Endothelial cell of umbilical vein (primary cell): Measurements from ENCODE around the gene ENTREP1. TPM values are rescaled to one million over a fixed set of nuclear protein-coding genes. Genes with fewer than 3 reads are reported as not detected.

Experiments used
- BruUV-seq: library from RNA; stranded (reverse); fragments of 400-500 nt; replicated peaks from 2 replicates; lab custom pipeline; 2021; lab: Mats Ljungman, UMichigan
- CTCF ChIA-PET: fragments of 300-600, 350-600 bp; sonication (Branson Sonifier 250); formaldehyde crosslinking; loops from one replicate; lab custom pipeline; 2021; ENCODE audit warnings: antibody characterized with exemption, inconsistent platforms; lab: Charles Lee
- POLR2A ChIA-PET: fragments of 300-600, 350-600 bp; sonication (Branson Sonifier 250); formaldehyde crosslinking; loops from one replicate; lab custom pipeline; 2021; ENCODE audit warnings: antibody characterized with exemption, inconsistent platforms; lab: Charles Lee
- DNase-seq: peaks from one replicate; pipeline ENCODE4 v3.0.0-alpha.2; 2011; ENCODE audit warnings: low read depth, low spot score
- FAIRE-seq: peaks from 2 replicates; lab custom pipeline; 2011; peaks lifted over from hg19 to GRCh38; lab: Jason Lieb, UNC
- H2AFZ ChIP-seq: 2 replicates; pipeline ENCODE4 v1.6.0; 2012; ENCODE audit warnings: low read depth, low read length, control low read depth, inconsistent platforms
- H3K27ac ChIP-seq: 2 replicates; pipeline ENCODE4 v1.5.1; 2011; ENCODE audit warnings: low read depth, mild to moderate bottlenecking, control low read depth, low read length, moderate library complexity; ENCODE audit not compliant: insufficient read depth
- H3K27me3 ChIP-seq, 2 experiments: 2 replicates each; pipeline versions ENCODE4 v1.6.0 to v1.6.1; 2011; ENCODE audit warnings: low read length in 2 of 2, mixed read lengths in 1 of 2; ENCODE audit not compliant: control insufficient read depth in 2 of 2, insufficient read depth in 2 of 2
- H3K36me3 ChIP-seq, 2 experiments: 2 replicates in 1 of 2; 3 replicates in 1 of 2; pipeline ENCODE4 v1.5.1; 2011; ENCODE audit warnings: low read length in 2 of 2, mild to moderate bottlenecking in 1 of 2, moderate library complexity in 1 of 2; ENCODE audit not compliant: control insufficient read depth in 2 of 2, insufficient read depth in 2 of 2; ENCODE audit errors: extremely low read depth in 1 of 2
- H3K4me1 ChIP-seq: 3 replicates; pipeline ENCODE4 v1.5.1; 2011; ENCODE audit warnings: mild to moderate bottlenecking, low read length; ENCODE audit not compliant: control insufficient read depth, insufficient read depth; ENCODE audit errors: extremely low read depth
- H3K4me2 ChIP-seq: 2 replicates; pipeline ENCODE4 v1.6.1; 2011; ENCODE audit warnings: low read length, control low read depth, mixed read lengths; ENCODE audit not compliant: insufficient read depth
- H3K4me3 ChIP-seq, 3 experiments: fragments of 200-600 bp in 1 of 3; sonication (generic), shearing (Covaris generic) in 1 of 3; replicated peaks in 1 of 3; 2 replicates each; pipeline ENCODE4 v1.5.1; 2011 to 2016; ENCODE audit warnings: control low read depth in 3 of 3, low read length in 3 of 3, mild to moderate bottlenecking in 2 of 3, inconsistent platforms in 1 of 3, low read depth in 1 of 3, moderate library complexity in 1 of 3; ENCODE audit not compliant: insufficient read depth in 1 of 3
- H3K79me2 ChIP-seq: 2 replicates; pipeline ENCODE4 v1.6.0; 2012; ENCODE audit warnings: low read length, inconsistent platforms; ENCODE audit not compliant: control insufficient read depth, insufficient read depth
- H3K9ac ChIP-seq: replicated peaks from 2 replicates; pipeline ENCODE3; 2011; ENCODE audit warnings: low read length, control low read depth; ENCODE audit not compliant: insufficient read depth; ENCODE audit errors: extremely low read depth
- H3K9me1 ChIP-seq: replicated peaks from 3 replicates; pipeline ENCODE4 v1.6.0; 2011; ENCODE audit warnings: mild to moderate bottlenecking, low read length; ENCODE audit not compliant: control insufficient read depth, insufficient read depth; ENCODE audit errors: extremely low read depth
- H3K9me3 ChIP-seq: replicated peaks from 2 replicates; pipeline ENCODE4 v1.5.1; 2012; ENCODE audit warnings: low read length, inconsistent platforms; ENCODE audit not compliant: control insufficient read depth, insufficient read depth
- H4K20me1 ChIP-seq: replicated peaks from 2 replicates; pipeline ENCODE3; 2011; ENCODE audit warnings: mild to moderate bottlenecking, low read length; ENCODE audit not compliant: control insufficient read depth, insufficient read depth; ENCODE audit errors: extremely low read depth
- CTCF ChIP-seq, 2 donors: IDR thresholded peaks; 1 replicate in 1 of 2; 2 replicates in 1 of 2; pipeline ENCODE4 v1.5.1; 2011; ENCODE audit warnings: low read length in 2 of 2, mild to moderate bottlenecking in 2 of 2, moderate library complexity in 2 of 2, control low read depth in 1 of 2, inconsistent platforms in 1 of 2, low read depth in 1 of 2; ENCODE audit not compliant: insufficient read depth in 1 of 2; ENCODE audit errors: extremely low read depth in 1 of 2
- EZH2 ChIP-seq: IDR thresholded peaks from 2 replicates; pipeline ENCODE4 v1.6.1; 2012; ENCODE audit warnings: borderline replicate concordance, low read depth, mild to moderate bottlenecking, moderate library complexity, low read length, inconsistent platforms; ENCODE audit not compliant: severe bottlenecking
- FOS ChIP-seq: IDR thresholded peaks from 2 replicates; pipeline ENCODE4 v1.6.1; 2011; ENCODE audit warnings: mild to moderate bottlenecking, low read length, moderate library complexity, borderline replicate concordance; ENCODE audit not compliant: insufficient read depth
- GATA2 ChIP-seq: IDR thresholded peaks from 2 replicates; pipeline ENCODE4 v1.7.0; 2011; ENCODE audit warnings: low read depth, mild to moderate bottlenecking, moderate library complexity, mixed read lengths, low read length; ENCODE audit not compliant: insufficient read length, insufficient read depth
- JUN ChIP-seq: IDR thresholded peaks from 2 replicates; pipeline ENCODE4 v1.6.1; 2011; ENCODE audit warnings: borderline replicate concordance, low read depth; ENCODE audit not compliant: insufficient read length, insufficient read depth
- MAX ChIP-seq: IDR thresholded peaks from 2 replicates; pipeline ENCODE4 v1.6.1; 2011; ENCODE audit not compliant: insufficient read depth, insufficient read length
- MYC ChIP-seq: IDR thresholded peaks from one replicate; pipeline ENCODE4 v1.6.1; 2011; ENCODE audit warnings: mild to moderate bottlenecking, low read depth, low read length
- POLR2A ChIP-seq: IDR thresholded peaks from 2 replicates; pipeline ENCODE4 v1.6.1; 2012; ENCODE audit warnings: low read depth, mild to moderate bottlenecking, control low read depth, low read length
- POLR2AphosphoS5 ChIP-seq: IDR thresholded peaks from 2 replicates; pipeline ENCODE4 v1.6.1; 2012; ENCODE audit warnings: low read depth, mild to moderate bottlenecking, control low read depth, low read length, moderate library complexity; ENCODE audit not compliant: insufficient read depth
- dilution Hi-C: fragments of 300-500 bp; cut with MboI; formaldehyde crosslinking; loops from one replicate; pipeline ENCODE4 v1.15.0; 2019; ENCODE audit warnings: low sequenced_read_pairs; ENCODE audit not compliant: extremely low pct_ligation_motif_present
- intact Hi-C: fragments of 100-400 bp; cut with micrococcal nuclease; formaldehyde crosslinking; loops from one replicate; pipeline ENCODE4 v1.10.0; 2022
- polyA plus RNA-seq, 4 experiments: library from polyadenylated mRNA; depleted of rRNA in 3 of 4; stranded (reverse) in 3 of 4; unstranded in 1 of 4; fragments of >200 nt; gene quantifications; 2 replicates each; pipeline versions ENCODE4 v1.2.1 to v1.2.3, GENCODE V29; 2011 to 2012; ENCODE audit warnings: missing spikeins in 1 of 4
- total RNA-seq: library from RNA; stranded (reverse); gene quantifications from 2 replicates; pipeline ENCODE4 v1.2.3, GENCODE V29; 2021

ENTREP1 gene
- total and polyA plus RNA-seq, 2 donors (not counting 3 experiments of a cell fraction or from before 2014, with no cell fraction given), result 7.1 to 13.5 TPM

GRCh38 chr9:69323861-69324260 is 1.2 kb upstream of the ENTREP1 start:
- no peak overlapping the region for H3K4me3 ChIP-seq
- peaks cover 6 to 22% of the 10 kb centered on the region in 2 experiments for H3K27me3 ChIP-seq
- no peaks in the 10 kb centered on the region for H3K79me2 ChIP-seq
- no peak overlapping the region for H3K9ac ChIP-seq
- no peaks in the 10 kb centered on the region for H4K20me1 ChIP-seq
- TF ChIP-seq JUN, result no peak
- TF ChIP-seq MAX, result no peak
- TF ChIP-seq MYC, result no peak
- TF ChIP-seq POLR2A, result no peak
- TF ChIP-seq GATA2, result no peak
- TF ChIP-seq CTCF (IDR thresholded peaks at IDR 0.05; ENCODE audit: extremely low read depth in 1 of 2, insufficient read depth in 1 of 2, low read depth in 1 of 2, low read length in 2 of 2), result no peak
- TF ChIP-seq FOS, result no peak
- TF ChIP-seq EZH2, result no peak
- TF ChIP-seq POLR2AphosphoS5, result no peak
- DNase-seq (no peak), FAIRE-seq (no peak)
- dilution Hi-C loops (no loop called here), intact Hi-C loops (no loop called here)
- H3K4me2 ChIP-seq, result no peak overlapping the region
- no peaks in the 10 kb centered on the region for H3K9me3 ChIP-seq
- POLR2A ChIA-PET, result no interaction called here
- CTCF ChIA-PET, result interaction anchor here (0.5 to 1.1 kb wide), 3 partner anchors 15 to 264 kb away, joined by 3 to 4 read pairs (median 4); no protein-coding TSS in a partner anchor
- no peaks in the 10 kb centered on the region for H3K36me3 ChIP-seq
- BruUV-seq, result no TSS peak
- no peak overlapping the region for H3K27ac ChIP-seq
- no peak overlapping the region for H2AFZ ChIP-seq
- peaks cover 11% of the 10 kb centered on the region for H3K4me1 ChIP-seq
- H3K9me1 ChIP-seq, result no peaks in the 10 kb centered on the region
